ENCODE data around the gene KCNQ5.

The KCNQ5 gene

GRCh38 chr6:72811971-72812421 is 190.1 kb downstream of the KCNQ5 start:
- no peak for DNase-seq

- DNase-seq: no peak
Measured at GRCh38 chr6:72813807-72814596, 192.1 kb downstream of the KCNQ5 start.

GRCh38 chr6:72816022-72816421 is 194.2 kb downstream of the KCNQ5 start:
- no peak for DNase-seq

DNA sequence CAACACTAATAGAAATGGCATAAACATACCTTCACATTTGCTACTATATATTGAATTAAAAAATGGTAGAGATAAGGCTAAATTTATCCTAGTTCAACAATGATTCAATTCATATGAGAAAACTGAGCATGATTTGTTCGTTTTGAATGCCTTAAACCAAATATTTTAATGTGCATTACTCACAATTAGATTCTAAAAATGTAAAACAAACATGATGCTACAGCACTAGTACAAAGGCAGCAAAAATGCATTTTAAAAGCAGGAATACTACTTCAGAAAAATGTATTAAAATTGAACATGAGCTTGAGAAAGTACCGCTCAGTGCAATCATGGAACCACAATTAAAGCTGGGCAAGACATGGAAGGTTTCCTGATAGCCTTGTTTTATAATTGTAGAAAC is 195.3 kb downstream of the KCNQ5 start:
- no peak for DNase-seq

GRCh38 chr6:72819609-72820008 is 197.7 kb downstream of the KCNQ5 start:
- peak; percentile 15 for DNase-seq

DNA sequence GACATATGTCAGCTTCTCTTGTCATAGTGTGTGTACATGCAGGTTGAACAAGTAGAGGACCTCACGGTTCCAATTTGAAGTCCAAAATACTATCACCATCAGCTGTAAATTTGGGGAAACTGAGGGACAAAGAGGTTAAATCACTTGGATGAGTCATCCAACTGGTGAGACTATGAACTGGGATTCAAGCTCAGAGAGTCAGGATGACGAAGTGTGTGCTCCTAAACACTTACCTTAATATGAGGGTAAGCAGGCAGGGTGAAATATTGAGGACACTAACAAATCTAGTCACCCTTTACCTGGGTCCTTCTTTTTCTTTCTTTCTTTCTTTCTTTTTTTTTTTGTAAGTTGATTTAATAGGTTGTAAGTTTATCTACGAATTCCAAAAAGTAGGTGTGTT is 198.3 kb downstream of the KCNQ5 start:
- DNase-seq: no peak

DNA sequence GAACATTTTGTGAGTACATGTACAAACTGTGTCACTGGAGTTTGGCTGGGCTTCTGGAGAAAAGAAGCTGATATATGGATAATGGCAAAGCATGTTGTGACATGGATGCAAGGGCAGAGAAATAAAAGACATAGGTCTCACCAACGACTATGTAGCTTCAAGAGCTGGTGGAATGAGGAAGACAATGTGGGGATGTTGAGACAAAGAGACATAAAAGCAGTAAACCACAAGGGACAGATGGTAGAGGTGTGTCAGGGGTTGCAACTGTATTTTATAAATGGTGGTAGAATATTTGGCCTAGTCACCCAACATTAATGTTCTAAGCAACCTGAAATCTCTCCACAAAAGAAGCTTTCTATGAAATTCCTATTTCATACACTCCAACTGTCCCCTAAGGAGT is 199.0 kb downstream of the KCNQ5 start:
- DNase-seq: no peak

- no peak for DNase-seq
Measured at GRCh38 chr6:72822023-72822422, 200.2 kb downstream of the KCNQ5 start.

DNA sequence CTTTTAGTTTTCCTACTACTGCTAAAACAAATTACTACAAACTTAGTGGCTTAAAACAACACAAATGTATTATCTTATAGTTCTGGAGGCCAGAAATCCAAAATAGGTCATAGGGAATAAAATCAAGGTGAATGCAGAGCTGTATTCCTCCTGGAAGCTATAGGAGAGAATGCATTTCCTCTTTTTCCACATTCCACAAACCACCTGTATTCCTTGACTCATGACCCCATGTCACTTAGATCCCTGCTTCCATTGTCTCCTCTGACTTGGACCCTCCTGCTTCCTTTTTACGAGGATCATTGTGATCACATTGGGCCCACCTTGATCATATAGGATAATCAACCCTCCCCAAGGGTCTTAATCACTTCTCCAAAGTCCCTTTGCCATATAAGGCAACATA is 200.8 kb downstream of the KCNQ5 start:
- no peak for DNase-seq

- no peak for DNase-seq
Measured at GRCh38 chr6:72824833-72825232, 203.0 kb downstream of the KCNQ5 start.

GRCh38 chr6:72825315-72825911 is 203.5 kb downstream of the KCNQ5 start:
- no peak for DNase-seq

GRCh38 chr6:72826037-72826436 is 204.2 kb downstream of the KCNQ5 start:
- DNase-seq: no peak

DNA sequence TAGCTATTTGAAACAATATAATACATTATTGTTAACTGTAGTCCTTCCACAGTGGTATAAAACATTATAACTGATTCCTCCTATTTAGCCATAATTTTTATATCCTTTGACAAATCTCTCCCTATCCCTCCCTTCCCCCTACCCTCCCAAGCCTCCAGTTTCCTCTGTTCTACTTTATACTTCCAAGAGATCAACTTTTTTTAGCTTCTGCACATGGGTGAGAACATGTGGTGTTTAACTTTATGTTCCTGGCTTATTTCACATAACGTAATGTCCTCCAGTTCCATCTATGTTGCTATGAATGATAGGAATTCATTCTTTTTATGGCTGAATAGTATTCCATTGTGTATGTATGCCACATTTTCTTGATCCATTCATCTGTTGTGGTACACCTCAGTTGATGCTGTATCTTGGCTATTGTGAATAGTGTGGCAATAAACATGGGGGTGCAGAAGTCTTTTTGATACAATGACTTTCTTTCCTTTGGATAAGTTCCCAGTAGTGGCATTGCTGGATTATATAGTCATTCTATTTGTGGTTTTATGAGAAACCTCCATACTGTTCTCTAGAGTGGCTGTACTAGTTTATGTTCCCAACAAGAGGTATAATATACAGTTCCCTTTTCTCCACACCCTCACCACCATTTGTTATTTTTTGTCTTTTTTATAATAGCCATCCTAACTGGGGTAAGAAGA is 205.0 kb downstream of the KCNQ5 start:
- DNase-seq: no peak

DNA sequence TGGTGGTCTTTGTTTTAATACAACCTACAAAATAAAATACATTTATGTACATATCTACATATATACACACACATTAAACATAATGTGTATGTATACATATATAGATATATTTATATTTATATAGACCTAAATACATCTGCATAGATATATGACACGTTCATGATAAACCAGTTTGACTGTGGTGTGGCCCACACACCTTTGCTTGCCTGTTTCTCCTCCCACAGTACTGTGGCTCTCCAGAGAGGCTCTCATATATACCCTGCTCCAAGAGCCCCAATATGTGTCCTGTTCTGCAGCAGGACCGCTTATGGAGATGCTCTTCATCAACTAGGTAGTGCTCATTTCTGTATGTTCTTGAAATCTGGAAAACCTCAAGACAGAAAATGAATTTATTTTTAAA is 207.0 kb downstream of the KCNQ5 start:
- no peak for DNase-seq

GRCh38 chr6:72832271-72832670 is 210.4 kb downstream of the KCNQ5 start:
- no peak for DNase-seq

DNA sequence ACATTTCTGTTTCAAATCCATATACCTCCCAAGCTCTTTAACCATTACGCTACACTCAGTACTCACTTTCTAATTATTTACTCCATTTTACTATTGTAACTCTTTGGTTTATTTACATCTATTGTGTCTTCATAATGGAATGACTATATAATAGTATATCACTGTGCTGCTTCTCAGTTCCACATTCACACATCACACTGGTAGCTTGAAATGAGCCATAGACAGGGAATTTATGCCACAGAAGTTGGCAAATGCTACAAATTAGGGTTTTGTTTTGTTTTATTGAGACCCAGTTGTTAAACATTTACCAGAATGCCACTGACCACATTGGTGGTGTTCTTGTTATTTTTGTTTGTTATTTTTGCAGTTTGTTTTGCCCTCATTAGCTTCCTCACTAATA is 213.9 kb downstream of the KCNQ5 start:
- DNase-seq: no peak

DNA sequence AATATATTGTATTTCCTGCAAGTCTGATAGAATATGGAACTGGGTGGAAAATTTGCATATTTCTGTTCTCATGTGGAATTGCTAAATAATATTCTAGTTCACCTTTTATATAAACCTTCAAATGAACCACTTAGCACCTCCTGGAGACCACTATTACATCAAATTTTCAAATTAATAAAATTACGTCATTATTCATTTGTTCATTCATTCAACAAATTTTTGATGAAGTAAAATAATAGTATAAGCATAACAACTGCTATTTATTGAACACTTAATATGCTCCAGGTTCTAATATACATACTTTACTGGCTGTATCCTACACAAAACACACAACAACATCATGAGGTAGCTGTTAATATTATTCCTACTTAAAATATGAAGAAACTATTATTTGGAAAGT is 215.1 kb downstream of the KCNQ5 start:
- DNase-seq: no peak

DNA sequence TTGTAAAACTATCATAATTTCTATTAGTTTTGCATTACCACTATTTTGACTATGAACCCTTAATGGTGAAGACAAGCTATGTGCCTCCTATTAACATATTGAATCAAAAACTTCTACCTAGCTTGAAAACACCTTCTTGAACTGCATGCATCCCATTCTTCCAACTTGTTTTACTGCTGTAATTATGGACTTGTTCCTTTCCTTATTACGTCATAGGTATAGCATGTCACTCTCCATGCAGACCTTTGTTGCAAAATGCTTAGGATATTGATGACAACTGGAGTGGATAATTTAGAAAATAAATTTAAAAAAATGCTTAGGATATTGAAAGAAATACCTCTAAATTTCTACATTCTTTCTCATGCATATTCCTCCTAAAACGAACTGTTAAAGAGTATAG is 219.3 kb downstream of the KCNQ5 start:
- no peak for DNase-seq

DNA sequence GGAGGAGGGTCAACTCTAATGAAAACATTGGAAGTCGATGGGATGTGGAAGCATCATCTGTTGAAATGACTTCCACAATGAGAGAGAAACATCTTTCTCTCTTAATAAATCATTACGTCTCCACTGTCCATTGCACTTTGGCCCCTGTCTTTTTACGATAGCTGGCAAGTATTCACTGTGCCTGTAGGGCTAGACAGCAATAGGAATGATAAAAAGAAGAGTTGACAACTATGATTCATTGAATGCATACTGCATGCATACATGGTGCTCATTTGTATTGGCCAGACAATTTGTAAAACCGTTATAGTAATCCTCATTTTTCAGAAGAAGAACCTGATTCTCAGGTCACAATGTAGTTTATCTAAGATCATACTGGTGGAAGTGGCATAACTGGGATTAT is 220.3 kb downstream of the KCNQ5 start:
- DNase-seq: no peak

GRCh38 chr6:72844614-72845013 is 222.8 kb downstream of the KCNQ5 start:
- no peak for DNase-seq

DNA sequence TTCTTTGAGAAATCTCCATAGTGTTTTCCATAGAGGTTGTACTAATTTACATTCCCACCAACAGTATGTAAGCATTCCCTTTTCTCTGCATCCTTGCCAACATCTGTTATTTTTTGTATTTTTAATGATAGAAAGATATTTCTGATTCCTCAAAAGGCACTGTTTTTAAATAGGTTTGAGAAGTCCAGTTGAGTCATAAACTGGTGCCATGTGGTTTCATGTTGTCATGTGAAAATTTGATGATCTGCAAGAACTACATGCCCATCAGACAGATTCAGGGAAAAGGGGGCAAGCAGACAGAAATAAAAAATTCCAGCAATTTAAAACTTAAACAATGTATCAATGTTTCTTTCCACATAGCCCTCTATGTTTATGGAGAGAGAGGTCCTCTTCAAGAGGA is 227.5 kb downstream of the KCNQ5 start:
- DNase-seq: no peak

GRCh38 chr6:72850040-72850439 is 228.2 kb downstream of the KCNQ5 start:
- DNase-seq: no peak

- DNase-seq: peak; percentile 30
Measured at GRCh38 chr6:72850469-72850868, 228.6 kb downstream of the KCNQ5 start.

DNA sequence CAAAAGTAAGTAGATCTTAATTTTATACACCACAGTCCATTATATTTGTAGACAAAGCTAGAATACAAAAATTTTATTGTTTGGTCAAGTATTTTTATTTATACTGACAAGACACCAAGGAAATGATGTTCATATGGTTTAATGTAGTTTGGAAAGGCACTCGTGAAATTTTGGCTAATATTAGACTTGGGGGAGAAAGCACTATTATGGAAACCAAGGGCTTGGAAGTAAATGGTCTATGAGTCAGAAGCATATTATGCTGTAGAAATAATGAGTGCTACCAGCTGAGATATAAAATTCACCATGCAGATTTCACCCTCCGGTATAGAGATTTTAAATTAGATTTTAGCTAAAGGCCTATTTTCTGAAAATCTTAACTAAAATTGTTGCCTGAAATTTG is 233.6 kb downstream of the KCNQ5 start:
- DNase-seq: no peak

All from NCI-H510A (cell line).